ENCODE results near the gene C11orf97. TPM values are rescaled to one million over a fixed set of nuclear protein-coding genes. Genes with fewer than 3 reads are reported as not detected.
"Not testable (repeated sequence)": the region's sequence is repeated elsewhere in the genome, so short reads cannot be mapped to it uniquely, and the experiment has no call there.

Gene C11orf97
- total RNA-seq, 1 donor from 2014 or later, result 0.20 TPM

- peak; percentile 80 for DNase-seq (ENCODE audit: low read depth)
Observed at GRCh38 chr11:94525546-94526324, 13.5 kb downstream of the C11orf97 start.

GRCh38 chr11:94526645-94527438, 14.6 kb downstream of the C11orf97 start:
- no peak for DNase-seq (ENCODE audit: low read depth)

GRCh38 chr11:94528551-94528950, 16.3 kb downstream of the C11orf97 start:
- no peak for DNase-seq (ENCODE audit: low read depth)

GRCh38 chr11:94532211-94532610, 19.9 kb downstream of the C11orf97 start:
- peak; percentile 44 for DNase-seq (ENCODE audit: low read depth)

- no peak for DNase-seq (ENCODE audit: low read depth)
Observed at GRCh38 chr11:94533206-94533605, 20.9 kb downstream of the C11orf97 start.

- no peak for DNase-seq (ENCODE audit: low read depth)
Observed at GRCh38 chr11:94533696-94534630, 21.7 kb downstream of the C11orf97 start.

GRCh38 chr11:94536386-94536785, 24.1 kb downstream of the C11orf97 start:
- no peak for DNase-seq (ENCODE audit: low read depth)

GRCh38 chr11:94537031-94537600, 24.9 kb downstream of the C11orf97 start:
- no peak for DNase-seq (ENCODE audit: low read depth)

- DNase-seq (ENCODE audit: low read depth), result no peak
Observed at GRCh38 chr11:94539420-94539819, 27.2 kb downstream of the C11orf97 start.

GRCh38 chr11:94543695-94544645, 31.7 kb downstream of the C11orf97 start, which contains the start of gene FUT4:
FUT4 (plus strand) TSS chr11:94543921; CDS start chr11:94544134, 213 bp downstream.
- DNase-seq (ENCODE audit: low read depth), result peak; percentile 62

GRCh38 chr11:94544646-94545263, 32.5 kb downstream of the C11orf97 start:
- DNase-seq (ENCODE audit: low read depth), result no peak

- no peak for DNase-seq (ENCODE audit: low read depth)
Observed at GRCh38 chr11:94545264-94546161, 33.3 kb downstream of the C11orf97 start.

- no peak for DNase-seq (ENCODE audit: low read depth)
Observed at GRCh38 chr11:94546162-94546470, 33.9 kb downstream of the C11orf97 start.

- no peak for DNase-seq (ENCODE audit: low read depth)
Observed at GRCh38 chr11:94546886-94547285, 34.6 kb downstream of the C11orf97 start.

- DNase-seq (ENCODE audit: low read depth), result no peak
Observed at GRCh38 chr11:94549146-94549545, 36.9 kb downstream of the C11orf97 start.

GRCh38 chr11:94550513-94550912, 38.3 kb downstream of the C11orf97 start:
- no peak for DNase-seq (ENCODE audit: low read depth)

GRCh38 chr11:94553938-94554337, 41.7 kb downstream of the C11orf97 start:
- peak; percentile 70 for DNase-seq (ENCODE audit: low read depth)

GRCh38 chr11:94555752-94556329, 43.6 kb downstream of the C11orf97 start:
- DNase-seq (ENCODE audit: low read depth), result not testable (repeated sequence)

GRCh38 chr11:94557421-94557820, 45.2 kb downstream of the C11orf97 start:
- no peak for DNase-seq (ENCODE audit: low read depth)

All from renal cortical epithelial cell (primary cell).